Measurements from ENCODE around the gene METTL24.
"Not testable (repeated sequence)": the region's sequence is repeated elsewhere in the genome, so short reads cannot be mapped to it uniquely, and the experiment has no call there.

The METTL24 gene

GRCh38 chr6:110359556-110359955 lies 1.4 kb upstream of the METTL24 start:
- DNase-seq: no peak

GRCh38 chr6:110358553-110359160 lies 508 bp upstream of the METTL24 start:
- no peak for DNase-seq

GRCh38 chr6:110357298-110357663 lies 868 bp downstream of the METTL24 start:
- DNase-seq: no peak

- DNase-seq: no peak
Measured at GRCh38 chr6:110356778-110357177, 1.4 kb downstream of the METTL24 start.

GRCh38 chr6:110355727-110356126 lies 2.4 kb downstream of the METTL24 start:
- DNase-seq: no peak

- no peak for DNase-seq
Measured at GRCh38 chr6:110355022-110355421, 3.1 kb downstream of the METTL24 start.

- no peak for DNase-seq
Measured at GRCh38 chr6:110354153-110354552, 4.0 kb downstream of the METTL24 start.

GRCh38 chr6:110353457-110354001 lies 4.6 kb downstream of the METTL24 start:
- DNase-seq: no peak

GRCh38 chr6:110352563-110353262 lies 5.4 kb downstream of the METTL24 start:
- DNase-seq: no peak

GRCh38 chr6:110351986-110352385 lies 6.2 kb downstream of the METTL24 start:
- no peak for DNase-seq

- DNase-seq: no peak
Measured at GRCh38 chr6:110351546-110351945, 6.6 kb downstream of the METTL24 start.

GRCh38 chr6:110350593-110350992 lies 7.6 kb downstream of the METTL24 start:
- DNase-seq: not testable (repeated sequence)

GRCh38 chr6:110348961-110349690 lies 9.0 kb downstream of the METTL24 start:
- DNase-seq: no peak

GRCh38 chr6:110345025-110345424 lies 13.1 kb downstream of the METTL24 start:
- DNase-seq: no peak

GRCh38 chr6:110342759-110343158 lies 15.4 kb downstream of the METTL24 start:
- DNase-seq: no peak

- DNase-seq: no peak
Measured at GRCh38 chr6:110341663-110342596, 16.2 kb downstream of the METTL24 start.

GRCh38 chr6:110341067-110341466 lies 17.1 kb downstream of the METTL24 start:
- DNase-seq: no peak

GRCh38 chr6:110340392-110340965 lies 17.7 kb downstream of the METTL24 start:
- no peak for DNase-seq

- no peak for DNase-seq
Measured at GRCh38 chr6:110338820-110339470, 19.2 kb downstream of the METTL24 start.

GRCh38 chr6:110337486-110337885 lies 20.7 kb downstream of the METTL24 start:
- DNase-seq: no peak

- DNase-seq: no peak
Measured at GRCh38 chr6:110334423-110335180, 23.5 kb downstream of the METTL24 start.

All from KG1 (cell line).